PC-9 (cell line): Measurements from ENCODE around the gene GTPBP8. TPM values are rescaled to one million over a fixed set of nuclear protein-coding genes. Genes with fewer than 3 reads are reported as not detected.

Source experiments
- BruUV-seq: library from RNA; stranded (reverse); fragments of 400-500 nt; replicated peaks from 2 replicates; lab custom pipeline; 2021; lab: Mats Ljungman, UMichigan
- CTCF ChIA-PET: fragments of 300-600 bp; sonication (Branson Sonifier 250); formaldehyde crosslinking; loops from one replicate; lab custom pipeline; 2022; ENCODE audit warnings: antibody characterized with exemption; lab: Charles Lee
- POLR2A ChIA-PET: fragments of 300-600 bp; sonication (Branson Sonifier 250); formaldehyde crosslinking; loops from one replicate; lab custom pipeline; 2022; ENCODE audit warnings: antibody characterized with exemption; ENCODE audit not compliant: unreplicated experiment; lab: Charles Lee
- DNase-seq, 2 experiments: peaks; one replicate each; pipeline versions ENCODE4 v3.0.0 to v3.0.0-alpha.2; 2015 to 2022; ENCODE audit warnings: mixed read lengths in 1 of 2
- H2AFZ ChIP-seq: fragments of 200-600 bp; sonication (generic); 2 replicates; pipeline ENCODE4 v1.8.1; 2017; ENCODE audit warnings: antibody characterized with exemption
- H3F3A ChIP-seq: fragments of 200-600 bp; sonication (generic); 2 replicates; pipeline ENCODE4 v1.8.1; 2017; ENCODE audit warnings: antibody characterized with exemption, mild to moderate bottlenecking, low read depth; ENCODE audit not compliant: insufficient read depth
- H3K27ac ChIP-seq: fragments of 200-600 bp; sonication (generic); 2 replicates; pipeline ENCODE4 v1.6.1; 2016; ENCODE audit warnings: mixed run types
- H3K27me3 ChIP-seq: fragments of 200-600 bp; sonication (generic); 2 replicates; pipeline ENCODE4 v1.6.1; 2016; ENCODE audit warnings: low read depth, mixed run types; ENCODE audit not compliant: insufficient read depth
- H3K36me3 ChIP-seq: fragments of 200-600 bp; sonication (generic); 2 replicates; pipeline ENCODE4 v1.6.1; 2016; ENCODE audit warnings: low read depth, mixed run types
- H3K4me1 ChIP-seq: fragments of 200-600 bp; sonication (generic); replicated peaks from 2 replicates; pipeline ENCODE4 v1.6.1; 2016; ENCODE audit warnings: mixed run types; ENCODE audit not compliant: insufficient read depth
- H3K4me2 ChIP-seq: fragments of 200-600 bp; sonication (generic); 2 replicates; pipeline ENCODE4 v1.6.1; 2017; ENCODE audit warnings: mixed run types
- H3K4me3 ChIP-seq: fragments of 200-600 bp; sonication (generic); 2 replicates; pipeline ENCODE4 v1.6.1; 2016; ENCODE audit warnings: mixed run types
- H3K79me2 ChIP-seq: fragments of 200-600 bp; sonication (generic); 2 replicates; pipeline ENCODE4 v1.6.1; 2017; ENCODE audit warnings: low read depth, mixed run types
- H3K9me2 ChIP-seq: fragments of 200-600 bp; sonication (generic); 2 replicates; pipeline ENCODE4 v1.8.1; 2017; ENCODE audit warnings: mild to moderate bottlenecking; ENCODE audit not compliant: insufficient read depth
- H3K9me3 ChIP-seq: fragments of 200-600 bp; sonication (generic); 2 replicates; pipeline ENCODE4 v1.8.1; 2016; ENCODE audit warnings: low read depth; ENCODE audit not compliant: insufficient read depth
- H4K20me1 ChIP-seq: fragments of 200-600 bp; sonication (generic); 2 replicates; pipeline ENCODE4 v1.8.1; 2017; ENCODE audit not compliant: insufficient read depth
- EZH2 ChIP-seq: fragments of 200-600 bp; sonication (generic); IDR thresholded peaks from 2 replicates; pipeline ENCODE4 v1.8.0; 2017; ENCODE audit warnings: antibody characterized with exemption, low read depth
- intact Hi-C: fragments of 100-400 bp; cut with micrococcal nuclease; formaldehyde crosslinking; loops from one replicate; pipeline ENCODE4 v1.10.0; 2022; ENCODE audit not compliant: unreplicated experiment
- total RNA-seq: library from RNA; stranded (reverse); gene quantifications from 2 replicates; pipeline ENCODE4 v1.2.3, GENCODE V29; 2021
- TF ChIP-seq, protein P1 (sequence below): fragments of 200-600 bp; sonication (generic); conservative IDR thresholded peaks from 2 replicates; pipeline ENCODE4 v1.6.1; 2017; ENCODE audit warnings: mixed run types, antibody characterized with exemption, mild to moderate bottlenecking, moderate library complexity

Gene GTPBP8
- total RNA-seq, 1 experiment from 2014 or later: 27.9 TPM

DNA sequence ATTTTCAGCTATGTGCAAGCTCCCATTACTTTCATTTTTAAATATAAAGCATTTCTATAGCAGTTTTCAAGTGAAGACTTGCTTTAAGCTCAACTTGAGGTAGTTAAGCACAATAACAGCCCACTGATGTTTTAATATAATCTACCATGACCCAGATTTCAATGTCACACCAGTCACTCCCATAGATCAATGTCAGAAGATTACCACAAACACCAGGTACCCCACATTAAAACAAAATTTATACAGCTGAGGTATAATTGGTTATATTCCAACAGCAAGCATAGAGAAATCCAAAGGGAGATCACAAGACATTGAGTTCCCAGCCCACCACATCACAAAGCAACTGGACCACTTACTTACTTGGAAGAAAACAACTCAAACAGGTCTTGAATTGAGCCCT lies 22.8 kb downstream of the GTPBP8 start:
- no peak for TF ChIP-seq EZH2
- TF ChIP-seq, protein P1, sequence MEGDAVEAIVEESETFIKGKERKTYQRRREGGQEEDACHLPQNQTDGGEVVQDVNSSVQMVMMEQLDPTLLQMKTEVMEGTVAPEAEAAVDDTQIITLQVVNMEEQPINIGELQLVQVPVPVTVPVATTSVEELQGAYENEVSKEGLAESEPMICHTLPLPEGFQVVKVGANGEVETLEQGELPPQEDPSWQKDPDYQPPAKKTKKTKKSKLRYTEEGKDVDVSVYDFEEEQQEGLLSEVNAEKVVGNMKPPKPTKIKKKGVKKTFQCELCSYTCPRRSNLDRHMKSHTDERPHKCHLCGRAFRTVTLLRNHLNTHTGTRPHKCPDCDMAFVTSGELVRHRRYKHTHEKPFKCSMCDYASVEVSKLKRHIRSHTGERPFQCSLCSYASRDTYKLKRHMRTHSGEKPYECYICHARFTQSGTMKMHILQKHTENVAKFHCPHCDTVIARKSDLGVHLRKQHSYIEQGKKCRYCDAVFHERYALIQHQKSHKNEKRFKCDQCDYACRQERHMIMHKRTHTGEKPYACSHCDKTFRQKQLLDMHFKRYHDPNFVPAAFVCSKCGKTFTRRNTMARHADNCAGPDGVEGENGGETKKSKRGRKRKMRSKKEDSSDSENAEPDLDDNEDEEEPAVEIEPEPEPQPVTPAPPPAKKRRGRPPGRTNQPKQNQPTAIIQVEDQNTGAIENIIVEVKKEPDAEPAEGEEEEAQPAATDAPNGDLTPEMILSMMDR: no peak
- intact Hi-C loops: no loop called here

DNA sequence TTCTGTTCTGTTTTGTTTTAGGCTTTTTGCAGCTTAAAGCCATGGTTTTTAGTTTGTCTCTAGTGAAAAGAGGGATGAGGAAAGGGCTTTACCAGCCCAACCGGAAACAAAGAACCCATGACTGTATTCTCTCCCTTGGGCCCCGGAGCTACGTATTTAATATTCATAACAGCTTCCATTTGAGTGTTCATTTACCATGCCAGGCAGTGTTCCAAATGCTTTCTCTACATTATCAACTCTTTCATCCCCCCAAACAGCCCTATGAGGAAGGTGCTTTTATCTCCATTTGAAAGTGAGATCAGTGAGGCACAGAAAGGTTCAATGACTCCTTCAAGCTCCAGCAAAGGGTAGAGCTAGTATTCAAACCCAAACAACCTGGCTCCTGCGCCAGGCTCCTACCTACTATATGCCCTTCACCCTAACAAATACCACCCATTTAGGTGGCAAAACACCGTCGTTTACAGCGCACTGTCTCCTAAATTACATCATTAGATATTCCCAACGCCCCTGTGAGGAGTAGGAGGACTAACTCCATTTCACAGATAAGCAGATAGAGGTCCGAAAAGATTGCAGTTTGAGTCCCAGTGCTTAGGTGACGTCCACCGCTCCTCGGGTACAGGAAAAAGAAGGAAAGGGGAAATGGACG lies 27.9 kb downstream of the GTPBP8 start:
- TF ChIP-seq, protein P1: no peak
- no peak for TF ChIP-seq EZH2
- H3K27me3 ChIP-seq: no peaks in the 10 kb centered on the region
- peaks cover 20% of the 10 kb centered on the region for H3K36me3 ChIP-seq
- H4K20me1 ChIP-seq: no peaks in the 10 kb centered on the region; the same call in 1 of the 2 replicates
- peaks cover 4% of the 10 kb centered on the region; the same call in 1 of the 2 replicates for H3K9me3 ChIP-seq
- H3K4me3 ChIP-seq: peak overlapping the region; percentile 87
- ChIA-PET POLR2A (interaction anchor here (0.5 to 1.0 kb wide), 4 partner anchors 17 to 485 kb away, joined by 3 to 23 read pairs (median 4); no protein-coding TSS in a partner anchor), CTCF (interaction anchor here (0.6 to 1.2 kb wide), 3 partner anchors 110 to 270 kb away, joined by 6 to 11 read pairs (median 7); no protein-coding TSS in a partner anchor)
- H3F3A ChIP-seq: no peaks in the 10 kb centered on the region
- peak overlapping the region; percentile 85 for H3K4me2 ChIP-seq
- H3K4me1 ChIP-seq: peaks cover 14% of the 10 kb centered on the region
- H3K27ac ChIP-seq: peak overlapping the region; percentile 76
- H3K79me2 ChIP-seq: peaks cover 47% of the 10 kb centered on the region
- no peaks in the 10 kb centered on the region for H3K9me2 ChIP-seq
- BruUV-seq: TSS peak; percentile 34
- no peak for DNase-seq
- H2AFZ ChIP-seq: peak overlapping the region; percentile 93
- intact Hi-C loops: no loop called here

More for the DNA sequence above, 22.8 kb downstream of the GTPBP8 start:
- Histone ChIP-seq H3K4me3 (no peak overlapping the region), H3K79me2 (peaks cover 37% of the 10 kb centered on the region), H3K4me2 (no peak overlapping the region), H4K20me1 (no peaks in the 10 kb centered on the region; the same call in none of the 2 replicates), H3F3A (no peaks in the 10 kb centered on the region), H3K36me3 (peaks cover 40% of the 10 kb centered on the region), H2AFZ (no peak overlapping the region), H3K9me3 (no peaks in the 10 kb centered on the region), H3K27ac (no peak overlapping the region), H3K27me3 (no peaks in the 10 kb centered on the region), H3K4me1 (peaks cover 8% of the 10 kb centered on the region), H3K9me2 (no peaks in the 10 kb centered on the region)
- DNase-seq: no peak
- ChIA-PET POLR2A (no interaction called here), CTCF (interaction anchor here (0.6 kb wide), 1 partner anchor 373 kb away, joined by 4 read pairs; no protein-coding TSS in a partner anchor)
- BruUV-seq: no TSS peak

DNA sequence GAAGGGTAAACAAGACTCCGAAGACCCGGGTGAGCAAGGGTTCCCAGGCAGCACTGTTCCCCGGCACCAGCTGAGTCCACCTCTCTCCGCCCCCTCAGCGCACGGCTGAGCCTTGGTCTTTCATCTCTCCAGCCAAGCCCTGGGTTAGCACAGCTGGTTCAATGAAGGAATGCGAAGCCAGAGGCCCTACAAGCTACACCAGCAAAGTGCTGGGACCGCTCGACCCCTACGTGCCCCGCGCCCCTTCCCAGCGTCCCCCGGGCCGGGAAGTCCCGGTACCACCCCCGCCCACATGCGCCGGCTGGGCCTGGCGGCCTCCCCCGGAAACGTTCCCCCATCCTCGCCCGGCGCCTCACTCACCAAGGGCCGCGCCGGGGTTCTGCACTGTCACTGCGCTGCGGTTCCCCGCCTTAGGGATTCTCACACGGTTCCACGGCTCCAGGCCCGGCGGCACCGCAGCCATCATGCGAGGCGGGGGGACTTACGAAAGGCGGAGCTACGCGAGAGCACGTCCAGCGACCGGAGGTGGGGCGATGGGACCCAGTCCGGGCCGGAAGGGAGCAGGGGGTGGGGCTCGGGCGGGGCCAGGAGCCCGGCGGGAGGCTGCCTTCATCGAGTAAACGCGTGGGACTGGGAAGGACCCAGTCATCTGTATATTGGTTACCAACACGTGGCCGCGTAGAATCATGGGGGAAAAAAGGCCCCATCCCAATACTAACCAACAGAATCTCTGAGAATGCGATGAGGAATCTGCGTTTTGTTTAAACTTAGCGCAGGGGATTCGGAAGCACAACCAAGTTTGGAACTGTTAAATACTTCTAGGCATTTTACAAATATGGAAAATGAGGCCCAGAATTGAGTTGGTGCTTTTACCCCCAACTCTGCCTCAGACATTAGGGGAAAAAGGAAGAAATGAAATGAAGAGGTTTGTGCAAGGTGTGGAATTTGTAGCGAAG lies 28.7 kb downstream of the GTPBP8 start:
- peak overlapping the region; percentile 85 for H3K4me2 ChIP-seq
- H3K9me3 ChIP-seq: peaks cover 4% of the 10 kb centered on the region; the same call in 1 of the 2 replicates
- H3K79me2 ChIP-seq: peaks cover 43% of the 10 kb centered on the region
- peak; percentile 80 to 81 for DNase-seq
- no peaks in the 10 kb centered on the region for H3K9me2 ChIP-seq
- ChIA-PET POLR2A (interaction anchor here (0.5 to 1.0 kb wide), 7 partner anchors 18 to 733 kb away, joined by 3 to 23 read pairs (median 4); no protein-coding TSS in a partner anchor), CTCF (interaction anchor here (0.6 to 1.2 kb wide), 4 partner anchors 111 to 362 kb away, joined by 6 to 11 read pairs (median 9); no protein-coding TSS in a partner anchor)
- peak overlapping the region; percentile 93 for H2AFZ ChIP-seq
- H3K27ac ChIP-seq: peak overlapping the region; percentile 76
- no peaks in the 10 kb centered on the region for H3F3A ChIP-seq
- no peaks in the 10 kb centered on the region for H3K27me3 ChIP-seq
- peaks cover 15% of the 10 kb centered on the region for H3K36me3 ChIP-seq
- H4K20me1 ChIP-seq: no peaks in the 10 kb centered on the region; the same call in 1 of the 2 replicates
- peak overlapping the region; percentile 87 for H3K4me3 ChIP-seq
- intact Hi-C loops: no loop called here
- BruUV-seq: TSS peak; percentile 72
- peaks cover 14% of the 10 kb centered on the region for H3K4me1 ChIP-seq
- TF ChIP-seq, protein P1: no peak
- TF ChIP-seq EZH2: no peak
